Measurements from ENCODE around the gene NUBPL.
"Not testable (repeated sequence)": the region's sequence is repeated elsewhere in the genome, so short reads cannot be mapped to it uniquely, and the experiment has no call there.

NUBPL gene

DNA sequence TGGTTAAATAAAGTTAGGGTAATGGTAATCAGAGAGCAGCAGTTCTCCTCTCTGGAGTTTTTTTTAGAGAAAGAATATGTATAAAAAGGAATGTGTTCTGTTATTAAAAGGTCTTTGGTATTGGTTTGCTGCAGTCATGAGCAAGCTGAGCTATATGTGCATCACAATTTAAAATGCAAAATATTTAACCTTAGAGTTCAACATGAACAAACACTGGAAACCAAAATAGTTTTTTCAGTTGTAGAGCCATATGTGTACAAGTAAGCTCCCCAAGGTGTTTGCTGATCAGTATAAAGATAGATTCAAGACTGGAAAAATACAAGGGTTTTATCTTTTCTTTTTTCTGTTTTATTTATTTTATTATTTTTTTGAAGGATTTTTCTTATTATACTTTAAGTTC, 245.0 kb downstream of the NUBPL start:
- Histone ChIP-seq H3K27ac (no peak overlapping the region), H2AFZ (no peak overlapping the region), H3K9ac (no peak overlapping the region), H3K4me3 (ENCODE audit: low read depth, low read length) (no peak overlapping the region), H3K36me3 (ENCODE audit: control insufficient read depth, insufficient read depth, low read length) (no peaks in the 10 kb centered on the region), H3K4me2 (ENCODE audit: low read length) (no peak overlapping the region), H3K9me3 (ENCODE audit: control insufficient read depth, low read length) (no peaks in the 10 kb centered on the region), H3K79me2 (no peaks in the 10 kb centered on the region), H3K4me1 (no peaks in the 10 kb centered on the region), H3K27me3 (ENCODE audit: control insufficient read depth, insufficient read depth, low read length) (no peaks in the 10 kb centered on the region)
- TF ChIP-seq, protein P1, sequence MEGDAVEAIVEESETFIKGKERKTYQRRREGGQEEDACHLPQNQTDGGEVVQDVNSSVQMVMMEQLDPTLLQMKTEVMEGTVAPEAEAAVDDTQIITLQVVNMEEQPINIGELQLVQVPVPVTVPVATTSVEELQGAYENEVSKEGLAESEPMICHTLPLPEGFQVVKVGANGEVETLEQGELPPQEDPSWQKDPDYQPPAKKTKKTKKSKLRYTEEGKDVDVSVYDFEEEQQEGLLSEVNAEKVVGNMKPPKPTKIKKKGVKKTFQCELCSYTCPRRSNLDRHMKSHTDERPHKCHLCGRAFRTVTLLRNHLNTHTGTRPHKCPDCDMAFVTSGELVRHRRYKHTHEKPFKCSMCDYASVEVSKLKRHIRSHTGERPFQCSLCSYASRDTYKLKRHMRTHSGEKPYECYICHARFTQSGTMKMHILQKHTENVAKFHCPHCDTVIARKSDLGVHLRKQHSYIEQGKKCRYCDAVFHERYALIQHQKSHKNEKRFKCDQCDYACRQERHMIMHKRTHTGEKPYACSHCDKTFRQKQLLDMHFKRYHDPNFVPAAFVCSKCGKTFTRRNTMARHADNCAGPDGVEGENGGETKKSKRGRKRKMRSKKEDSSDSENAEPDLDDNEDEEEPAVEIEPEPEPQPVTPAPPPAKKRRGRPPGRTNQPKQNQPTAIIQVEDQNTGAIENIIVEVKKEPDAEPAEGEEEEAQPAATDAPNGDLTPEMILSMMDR (IDR thresholded peaks at IDR 0.05) = no peak

DNA sequence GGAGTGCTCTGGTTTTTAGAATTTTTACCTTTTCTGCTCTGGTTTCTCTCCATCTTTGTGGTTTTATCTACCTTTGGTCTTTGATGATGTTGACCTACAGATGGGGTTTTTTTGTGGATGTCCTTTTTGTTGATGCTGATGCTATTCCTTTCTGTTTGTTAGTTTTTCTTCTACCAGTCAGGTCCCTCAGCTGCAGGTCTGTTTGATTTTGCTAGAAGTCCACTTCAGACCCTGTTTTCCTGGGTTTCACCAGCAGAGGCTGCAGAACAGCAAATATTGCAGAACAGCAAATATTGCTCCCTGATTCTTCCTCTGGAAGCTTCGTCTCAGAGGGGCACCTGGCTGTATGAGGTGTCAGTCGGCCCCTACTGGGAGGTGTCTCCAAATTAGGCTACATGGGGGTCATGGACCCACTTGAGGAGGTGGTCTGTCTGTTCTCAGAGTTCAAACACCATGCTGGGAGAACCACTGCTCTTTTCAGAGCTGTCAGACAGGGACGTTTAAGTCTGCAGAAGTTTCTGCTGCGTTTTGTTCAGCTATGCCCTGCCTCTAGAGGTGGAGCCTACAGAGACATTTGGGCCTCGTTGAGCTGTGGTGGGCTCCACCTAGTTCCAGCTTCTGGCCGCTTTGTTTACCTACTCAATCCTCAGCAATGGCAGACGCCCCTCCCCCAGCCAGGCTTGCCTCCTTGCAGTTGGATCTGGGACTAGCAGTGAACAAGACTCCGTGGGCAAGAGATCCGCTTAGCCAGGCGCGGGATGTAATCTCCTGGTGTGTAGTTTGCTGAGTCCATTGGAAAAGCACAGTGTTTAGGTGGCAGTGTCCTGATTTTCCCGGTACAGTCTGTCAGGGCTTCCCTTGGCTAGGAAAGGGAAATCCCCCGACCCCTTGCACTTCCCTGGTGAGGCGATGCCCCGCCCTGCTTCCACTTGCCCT, 250.8 kb downstream of the NUBPL start:
- H2AFZ ChIP-seq; H3K4me3 ChIP-seq (ENCODE audit: low read depth, low read length); H3K79me2 ChIP-seq; H3K4me2 ChIP-seq (ENCODE audit: low read length); H3K27ac ChIP-seq; H3K9ac ChIP-seq; H3K4me1 ChIP-seq; H3K36me3 ChIP-seq (ENCODE audit: control insufficient read depth, insufficient read depth, low read length); H3K9me3 ChIP-seq (ENCODE audit: control insufficient read depth, low read length); H3K27me3 ChIP-seq (ENCODE audit: control insufficient read depth, insufficient read depth, low read length): not testable (repeated sequence)

DNA sequence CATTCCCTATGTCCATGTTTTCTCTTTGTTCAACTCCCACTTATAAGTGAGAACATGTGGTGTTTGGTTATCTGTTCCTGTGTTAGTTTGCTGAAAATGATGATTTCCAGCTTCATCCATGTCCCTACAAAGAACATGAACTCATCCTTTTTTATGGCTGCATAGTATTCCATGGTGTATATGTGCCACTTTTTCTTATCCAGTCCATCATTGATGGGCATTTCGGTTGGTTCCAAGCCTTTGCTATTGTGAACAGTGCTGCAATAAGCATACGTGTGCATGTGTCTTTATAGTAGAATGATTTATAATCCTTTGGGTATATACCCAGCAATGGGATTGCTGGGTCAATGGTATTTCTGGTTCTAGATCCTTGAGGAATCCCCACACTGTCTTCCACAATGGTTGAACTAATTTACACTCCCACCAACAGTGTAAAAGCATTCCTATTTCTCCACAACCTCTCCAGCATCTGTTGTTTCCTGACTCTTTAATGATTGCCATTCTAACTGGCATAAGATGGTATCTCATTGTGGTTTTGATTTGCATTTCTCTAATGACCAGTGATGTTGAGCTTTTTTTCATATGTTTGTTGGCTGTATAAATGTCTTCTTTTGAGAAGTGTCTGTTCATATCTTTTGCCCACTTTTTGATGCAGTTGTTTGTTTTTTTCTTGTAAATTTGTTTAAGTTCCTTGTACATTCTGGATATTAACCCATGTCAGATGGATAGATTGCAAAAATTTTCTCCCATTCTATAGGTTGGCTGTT, 252.7 kb downstream of the NUBPL start:
- H2AFZ ChIP-seq; H3K27me3 ChIP-seq (ENCODE audit: control insufficient read depth, insufficient read depth, low read length); H3K79me2 ChIP-seq; H3K36me3 ChIP-seq (ENCODE audit: control insufficient read depth, insufficient read depth, low read length); H3K27ac ChIP-seq; H3K4me1 ChIP-seq; H3K9me3 ChIP-seq (ENCODE audit: control insufficient read depth, low read length); H3K4me3 ChIP-seq (ENCODE audit: low read depth, low read length); H3K9ac ChIP-seq; H3K4me2 ChIP-seq (ENCODE audit: low read length): not testable (repeated sequence)

DNA sequence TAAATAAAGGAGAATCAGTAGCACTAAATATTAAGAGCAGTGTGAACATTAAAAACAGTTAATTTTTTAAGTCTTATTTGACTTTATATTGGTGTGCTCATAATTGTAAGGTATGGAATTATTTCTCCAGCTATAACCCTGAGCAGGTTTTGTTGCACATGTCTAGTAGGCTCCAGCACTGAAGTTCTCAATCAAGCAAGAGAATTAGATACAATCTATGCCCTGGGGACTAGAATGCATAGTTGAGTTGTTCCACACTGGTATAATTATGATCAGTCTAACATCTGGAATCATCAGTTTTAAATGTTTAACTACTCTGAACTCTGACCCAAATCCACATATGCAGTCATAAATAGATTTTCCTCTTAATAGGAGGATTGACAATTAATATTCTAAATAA, 258.1 kb downstream of the NUBPL start:
- no peaks in the 10 kb centered on the region for H3K36me3 ChIP-seq (ENCODE audit: control insufficient read depth, insufficient read depth, low read length)

DNA sequence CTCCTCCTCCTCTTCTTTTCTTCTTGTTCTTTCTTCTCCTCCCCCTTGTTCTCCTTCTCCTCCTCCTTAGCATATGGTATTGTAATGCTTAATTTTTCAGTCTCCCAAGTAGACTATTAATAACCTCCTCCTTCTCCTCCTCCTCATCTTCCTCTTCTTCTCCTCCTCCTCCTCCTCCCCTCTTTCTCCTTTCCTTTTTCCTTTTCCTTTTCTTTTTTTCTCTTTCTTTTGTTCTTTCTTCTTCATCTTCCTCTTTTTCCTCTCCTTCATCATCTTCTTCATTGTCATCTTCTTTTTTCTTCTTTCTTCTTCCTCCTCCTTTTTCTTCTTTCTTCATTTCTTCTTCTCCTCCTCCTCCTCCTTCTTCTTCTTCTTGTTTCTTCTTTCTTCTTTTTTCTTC, 264.3 kb downstream of the NUBPL start:
- H3K9ac ChIP-seq = no peak overlapping the region
- H3K27ac ChIP-seq = no peak overlapping the region
- no peak overlapping the region for H3K4me2 ChIP-seq (ENCODE audit: low read length)
- H2AFZ ChIP-seq = no peak overlapping the region
- no peaks in the 10 kb centered on the region for H3K9me3 ChIP-seq (ENCODE audit: control insufficient read depth, low read length)
- no peaks in the 10 kb centered on the region for H3K79me2 ChIP-seq
- peaks cover 2% of the 10 kb centered on the region for H3K4me1 ChIP-seq
- TF ChIP-seq, protein P1 (IDR thresholded peaks at IDR 0.05) = no peak
- no peak overlapping the region for H3K4me3 ChIP-seq (ENCODE audit: low read depth, low read length)
- H3K27me3 ChIP-seq (ENCODE audit: control insufficient read depth, insufficient read depth, low read length) = no peaks in the 10 kb centered on the region
- no peaks in the 10 kb centered on the region for H3K36me3 ChIP-seq (ENCODE audit: control insufficient read depth, insufficient read depth, low read length)

More for the DNA sequence above, 258.1 kb downstream of the NUBPL start:
- no peaks in the 10 kb centered on the region for H3K9me3 ChIP-seq (ENCODE audit: control insufficient read depth, low read length)
- no peaks in the 10 kb centered on the region for H3K27me3 ChIP-seq (ENCODE audit: control insufficient read depth, insufficient read depth, low read length)
- no peak overlapping the region for H3K4me3 ChIP-seq (ENCODE audit: low read depth, low read length)
- H2AFZ ChIP-seq = no peak overlapping the region
- TF ChIP-seq, protein P1 (IDR thresholded peaks at IDR 0.05) = no peak
- H3K27ac ChIP-seq = no peak overlapping the region
- H3K4me2 ChIP-seq (ENCODE audit: low read length) = no peak overlapping the region
- H3K79me2 ChIP-seq = no peaks in the 10 kb centered on the region
- H3K9ac ChIP-seq = no peak overlapping the region
- no peaks in the 10 kb centered on the region for H3K4me1 ChIP-seq
